Neural progenitor cell (in vitro differentiated cells): ENCODE results near the gene TMCO1. TPM values are rescaled to one million over a fixed set of nuclear protein-coding genes. Genes with fewer than 3 reads are reported as not detected.
"Not testable (repeated sequence)": the region's sequence is repeated elsewhere in the genome, so short reads cannot be mapped to it uniquely, and the experiment has no call there.

Experiments
- DNase-seq: peaks from one replicate; pipeline ENCODE4 v3.0.0-alpha.2; 2016; ENCODE audit warnings: low spot score
- H2AFZ ChIP-seq: fragments of 200-600 bp; sonication (generic); replicated peaks from 2 replicates; pipeline ENCODE4 v1.6.1; 2016; ENCODE audit warnings: antibody characterized with exemption
- H3F3A ChIP-seq: fragments of 200-600 bp; sonication (generic); 2 replicates; pipeline ENCODE4 v1.6.1; 2016; ENCODE audit warnings: antibody characterized with exemption, low read depth
- H3K27ac ChIP-seq: fragments of 200-600 bp; sonication (generic); 2 replicates; pipeline ENCODE4 v1.5.1; 2016; ENCODE audit warnings: mild to moderate bottlenecking
- H3K27me3 ChIP-seq: fragments of 200-600 bp; sonication (generic); 2 replicates; pipeline ENCODE4 v1.6.1; 2016; ENCODE audit warnings: mild to moderate bottlenecking, moderate library complexity
- H3K36me3 ChIP-seq: fragments of 200-600 bp; sonication (generic); 2 replicates; pipeline ENCODE4 v1.5.1; 2016
- H3K4me1 ChIP-seq: fragments of 200-600 bp; sonication (generic); 2 replicates; pipeline ENCODE4 v1.6.1; 2016; ENCODE audit warnings: mixed run types
- H3K4me2 ChIP-seq: fragments of 200-600 bp; sonication (generic); 2 replicates; pipeline ENCODE4 v1.6.1; 2016
- H3K4me3 ChIP-seq: fragments of 200-600 bp; sonication (generic); 2 replicates; pipeline ENCODE4 v1.5.1; 2016
- H3K79me2 ChIP-seq: fragments of 200-600 bp; sonication (generic); 2 replicates; pipeline ENCODE4 v1.6.1; 2016; ENCODE audit warnings: low read depth
- H3K9ac ChIP-seq: fragments of 200-600 bp; sonication (generic); 2 replicates; pipeline ENCODE4 v1.6.1; 2016
- H3K9me3 ChIP-seq: fragments of 200-600 bp; sonication (generic); 2 replicates; pipeline ENCODE4 v1.5.1; 2016; ENCODE audit warnings: low read depth
- H4K20me1 ChIP-seq: fragments of 200-600 bp; sonication (generic); 2 replicates; pipeline ENCODE4 v1.6.1; 2016; ENCODE audit warnings: low read depth
- H3K27ac Mint-ChIP-seq: 3 replicates; pipeline ENCODE4 v1.8.0; 2021; ENCODE audit warnings: mixed read lengths
- H3K27me3 Mint-ChIP-seq: 2 replicates; pipeline ENCODE4 v1.8.0; 2022; ENCODE audit warnings: low read depth, mild to moderate bottlenecking, inconsistent platforms, moderate library complexity, mixed read lengths; ENCODE audit not compliant: insufficient read depth
- H3K36me3 Mint-ChIP-seq: 3 replicates; pipeline ENCODE4 v1.8.0; 2021; ENCODE audit warnings: mixed read lengths
- H3K4me1 Mint-ChIP-seq: 3 replicates; pipeline ENCODE4 v1.8.0; 2021; ENCODE audit warnings: mixed read lengths
- H3K4me3 Mint-ChIP-seq: 3 replicates; pipeline ENCODE4 v1.8.0; 2021; ENCODE audit warnings: mild to moderate bottlenecking, moderate library complexity, mixed read lengths
- H3K9me3 Mint-ChIP-seq: 3 replicates; pipeline ENCODE4 v1.8.0; 2020; ENCODE audit warnings: mixed read lengths
- EZH2 ChIP-seq: fragments of 200-600 bp; sonication (generic); IDR thresholded peaks from 2 replicates; pipeline ENCODE4 v1.6.1; 2017; ENCODE audit warnings: antibody characterized with exemption, mild to moderate bottlenecking, moderate library complexity
- EZH2phosphoT487 ChIP-seq: fragments of 200-600 bp; sonication (generic); IDR thresholded peaks from 2 replicates; pipeline ENCODE4 v1.6.1; 2017; ENCODE audit warnings: antibody characterized with exemption
- total RNA-seq: library from RNA; depleted of rRNA; stranded (reverse); fragments of >200 nt; gene quantifications from 2 replicates; pipeline ENCODE4 v1.2.3, GENCODE V29; 2015; ENCODE audit warnings: low replicate concordance
- TF ChIP-seq, protein P1 (sequence below): fragments of 200-600 bp; sonication (generic); IDR thresholded peaks from 2 replicates; pipeline ENCODE4 v1.5.1; 2017; ENCODE audit warnings: antibody characterized with exemption, mild to moderate bottlenecking

Gene TMCO1
- total RNA-seq, 1 donor from 2014 or later = 89.4 TPM

DNA sequence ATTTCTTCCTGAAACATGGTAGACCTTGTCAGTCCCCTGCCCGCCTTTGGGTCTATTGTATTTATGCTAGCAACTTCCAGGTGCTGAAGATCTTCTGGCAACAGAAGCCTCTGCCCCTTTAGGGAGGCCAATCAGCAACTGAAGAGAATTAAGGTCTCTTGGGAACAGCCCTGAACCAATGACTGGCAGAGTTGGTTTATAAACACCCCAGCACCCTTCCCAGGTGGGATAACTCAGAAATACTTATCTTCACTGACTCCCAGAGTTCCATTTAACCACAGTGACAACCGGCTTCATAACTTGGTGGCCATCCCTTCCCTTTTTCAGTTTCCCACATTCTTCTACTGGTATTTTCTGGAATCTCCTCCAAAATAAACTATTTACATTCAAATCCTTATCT lies 27.2 kb upstream of the TMCO1 start:
- peaks cover 5% of the 10 kb centered on the region for H3K9me3 ChIP-seq
- no peak overlapping the region for H3K4me3 ChIP-seq
- H3K27me3 Mint-ChIP-seq = no peaks in the 10 kb centered on the region
- no peaks in the 10 kb centered on the region for H3K36me3 Mint-ChIP-seq
- no peak overlapping the region for H3K4me2 ChIP-seq
- H3K79me2 ChIP-seq = no peaks in the 10 kb centered on the region
- H3K9me3 Mint-ChIP-seq = peaks cover 13% of the 10 kb centered on the region
- no peaks in the 10 kb centered on the region for H3K27me3 ChIP-seq
- no peak overlapping the region for H3K27ac Mint-ChIP-seq
- H3K9ac ChIP-seq = no peak overlapping the region
- H3K4me1 Mint-ChIP-seq = no peaks in the 10 kb centered on the region
- no peaks in the 10 kb centered on the region for H3K4me1 ChIP-seq
- no peak overlapping the region for H3K27ac ChIP-seq
- no peak for TF ChIP-seq EZH2phosphoT487
- TF ChIP-seq, protein P1, sequence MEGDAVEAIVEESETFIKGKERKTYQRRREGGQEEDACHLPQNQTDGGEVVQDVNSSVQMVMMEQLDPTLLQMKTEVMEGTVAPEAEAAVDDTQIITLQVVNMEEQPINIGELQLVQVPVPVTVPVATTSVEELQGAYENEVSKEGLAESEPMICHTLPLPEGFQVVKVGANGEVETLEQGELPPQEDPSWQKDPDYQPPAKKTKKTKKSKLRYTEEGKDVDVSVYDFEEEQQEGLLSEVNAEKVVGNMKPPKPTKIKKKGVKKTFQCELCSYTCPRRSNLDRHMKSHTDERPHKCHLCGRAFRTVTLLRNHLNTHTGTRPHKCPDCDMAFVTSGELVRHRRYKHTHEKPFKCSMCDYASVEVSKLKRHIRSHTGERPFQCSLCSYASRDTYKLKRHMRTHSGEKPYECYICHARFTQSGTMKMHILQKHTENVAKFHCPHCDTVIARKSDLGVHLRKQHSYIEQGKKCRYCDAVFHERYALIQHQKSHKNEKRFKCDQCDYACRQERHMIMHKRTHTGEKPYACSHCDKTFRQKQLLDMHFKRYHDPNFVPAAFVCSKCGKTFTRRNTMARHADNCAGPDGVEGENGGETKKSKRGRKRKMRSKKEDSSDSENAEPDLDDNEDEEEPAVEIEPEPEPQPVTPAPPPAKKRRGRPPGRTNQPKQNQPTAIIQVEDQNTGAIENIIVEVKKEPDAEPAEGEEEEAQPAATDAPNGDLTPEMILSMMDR = no peak
- no peak for TF ChIP-seq EZH2
- no peaks in the 10 kb centered on the region for H4K20me1 ChIP-seq
- no peaks in the 10 kb centered on the region for H3F3A ChIP-seq
- no peak overlapping the region for H3K4me3 Mint-ChIP-seq
- no peak for DNase-seq
- H2AFZ ChIP-seq = no peak overlapping the region
- H3K36me3 ChIP-seq = no peaks in the 10 kb centered on the region

DNA sequence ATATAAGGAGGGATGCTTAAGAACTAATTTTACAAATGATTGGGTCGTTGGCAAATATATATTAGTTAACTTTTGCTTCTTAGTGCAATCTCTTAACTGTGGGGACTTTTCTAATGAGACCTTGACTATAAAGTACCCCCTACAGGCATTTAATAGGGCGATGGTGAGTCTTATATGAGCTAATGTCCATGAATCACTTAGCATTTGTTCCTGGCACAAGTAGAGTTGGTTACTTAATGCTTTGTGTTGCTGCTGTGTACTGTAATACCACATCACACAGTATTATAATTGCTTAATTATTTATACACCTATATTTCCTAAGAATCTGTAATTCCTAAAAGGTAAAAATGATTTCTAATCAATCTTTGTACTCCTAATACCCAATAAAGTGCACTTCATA lies 25.3 kb upstream of the TMCO1 start:
- H3K79me2 ChIP-seq = no peaks in the 10 kb centered on the region

DNA sequence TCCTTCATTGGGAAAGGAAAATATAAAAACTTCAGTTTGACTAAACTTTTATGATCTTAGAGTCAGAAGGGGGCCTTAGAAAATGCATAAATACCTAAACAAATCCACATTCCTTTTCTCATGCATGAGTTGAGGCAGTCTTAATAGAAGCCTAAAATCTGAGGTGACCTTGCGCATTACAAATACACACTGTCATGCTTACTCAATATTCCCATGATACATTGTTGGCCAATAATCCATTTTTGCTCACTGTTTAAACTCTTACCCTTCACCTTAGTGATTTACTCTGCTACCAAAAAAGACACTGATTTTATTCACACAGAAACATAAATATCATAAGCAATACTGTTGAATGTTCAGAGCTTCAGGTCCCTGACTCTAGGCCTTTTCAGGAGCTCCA lies 19.1 kb upstream of the TMCO1 start:
- H3K36me3 Mint-ChIP-seq = peaks cover 8% of the 10 kb centered on the region
- no peaks in the 10 kb centered on the region for H3K4me1 ChIP-seq

More for the DNA sequence above, 25.3 kb upstream of the TMCO1 start:
- Mint-ChIP-seq H3K4me1 (no peaks in the 10 kb centered on the region), H3K36me3 (no peaks in the 10 kb centered on the region), H3K27ac (no peak overlapping the region), H3K27me3 (no peaks in the 10 kb centered on the region), H3K4me3 (no peak overlapping the region), H3K9me3 (no peaks in the 10 kb centered on the region)
- no peak for DNase-seq
- H3K4me3 ChIP-seq = no peak overlapping the region
- H3K9me3 ChIP-seq = no peaks in the 10 kb centered on the region
- H2AFZ ChIP-seq = no peak overlapping the region
- no peak overlapping the region for H3K4me2 ChIP-seq
- H4K20me1 ChIP-seq = no peaks in the 10 kb centered on the region
- no peak overlapping the region for H3K27ac ChIP-seq
- no peak overlapping the region for H3K9ac ChIP-seq
- H3F3A ChIP-seq = no peaks in the 10 kb centered on the region
- H3K4me1 ChIP-seq = no peaks in the 10 kb centered on the region
- H3K27me3 ChIP-seq = no peaks in the 10 kb centered on the region
- H3K36me3 ChIP-seq = no peaks in the 10 kb centered on the region
- no peak for TF ChIP-seq EZH2
- no peak for TF ChIP-seq EZH2phosphoT487
- TF ChIP-seq, protein P1 = no peak

DNA sequence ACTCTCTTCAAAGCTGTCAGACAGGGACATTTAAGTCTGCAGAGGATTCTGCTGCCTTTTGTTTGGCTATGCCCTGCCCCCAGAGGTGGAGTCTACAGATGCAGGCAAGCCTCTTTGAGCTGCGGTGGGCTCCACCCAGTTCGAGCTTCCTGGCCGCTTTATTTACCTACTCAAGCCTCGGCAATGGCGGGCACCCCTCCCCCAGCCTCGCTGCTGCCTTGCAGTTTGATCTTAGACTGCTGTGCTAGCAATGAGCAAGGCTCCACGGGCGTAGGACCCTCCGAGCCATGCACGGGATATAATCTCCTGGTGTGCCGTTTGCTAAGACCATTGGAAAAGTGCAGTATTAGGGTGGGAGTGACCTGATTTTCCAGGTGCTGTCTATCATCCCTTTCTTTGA lies 14.9 kb upstream of the TMCO1 start:
- not testable (repeated sequence) for H3K9me3 ChIP-seq, H3K4me3 Mint-ChIP-seq

More for the DNA sequence above, 19.1 kb upstream of the TMCO1 start:
- no peak overlapping the region for H3K4me3 ChIP-seq
- no peaks in the 10 kb centered on the region for H3F3A ChIP-seq
- no peak for DNase-seq
- H3K4me1 Mint-ChIP-seq = no peaks in the 10 kb centered on the region
- no peaks in the 10 kb centered on the region for H3K79me2 ChIP-seq
- H2AFZ ChIP-seq = no peak overlapping the region
- no peaks in the 10 kb centered on the region for H3K9me3 ChIP-seq
- no peak overlapping the region for H3K27ac Mint-ChIP-seq
- H3K27me3 Mint-ChIP-seq = no peaks in the 10 kb centered on the region
- TF ChIP-seq EZH2 (no peak), EZH2phosphoT487 (no peak)
- TF ChIP-seq, protein P1 = no peak
- no peaks in the 10 kb centered on the region for H3K27me3 ChIP-seq
- H3K9me3 Mint-ChIP-seq = peaks cover 18% of the 10 kb centered on the region
- H3K4me3 Mint-ChIP-seq = no peak overlapping the region
- H3K27ac ChIP-seq = no peak overlapping the region
- H3K4me2 ChIP-seq = no peak overlapping the region
- H3K36me3 ChIP-seq = no peaks in the 10 kb centered on the region
- no peak overlapping the region for H3K9ac ChIP-seq
- no peaks in the 10 kb centered on the region for H4K20me1 ChIP-seq

DNA sequence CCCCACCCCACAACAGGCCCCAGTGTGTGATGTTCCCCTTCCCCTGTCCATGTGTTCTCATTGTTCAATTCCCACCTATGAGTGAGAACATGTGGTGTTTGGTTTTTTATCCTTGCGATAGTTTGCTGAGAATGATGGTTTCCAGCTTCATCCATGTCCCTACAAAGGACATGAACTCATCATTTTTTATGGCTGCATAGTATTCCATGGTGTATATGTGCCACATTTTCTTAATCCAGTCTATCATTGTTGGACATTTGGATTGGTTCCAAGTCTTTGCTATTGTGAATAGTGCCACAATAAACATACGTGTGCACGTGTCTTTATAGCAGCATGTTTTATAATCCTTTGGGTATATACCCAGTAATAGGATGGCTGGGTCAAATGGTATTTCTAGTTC lies 9.5 kb upstream of the TMCO1 start:
- H3K9ac ChIP-seq, H3K9me3 Mint-ChIP-seq, H3K4me1 ChIP-seq, DNase-seq, H3K79me2 ChIP-seq, H3K27ac ChIP-seq, H2AFZ ChIP-seq, H4K20me1 ChIP-seq, H3K4me2 ChIP-seq, H3K27me3 ChIP-seq, H3F3A ChIP-seq, H3K4me1 Mint-ChIP-seq, H3K9me3 ChIP-seq, H3K4me3 Mint-ChIP-seq, H3K4me3 ChIP-seq, H3K27me3 Mint-ChIP-seq, H3K27ac Mint-ChIP-seq: not testable (repeated sequence)
- peaks cover 15% of the 10 kb centered on the region for H3K36me3 Mint-ChIP-seq
- H3K36me3 ChIP-seq = peaks cover 10% of the 10 kb centered on the region

More for the DNA sequence above, 14.9 kb upstream of the TMCO1 start:
- H3K9ac ChIP-seq, H3K27ac ChIP-seq, H3K27me3 Mint-ChIP-seq, H3K27ac Mint-ChIP-seq, H3K4me2 ChIP-seq, H2AFZ ChIP-seq, DNase-seq, H3K4me3 ChIP-seq, H3K79me2 ChIP-seq, H3K27me3 ChIP-seq, H3K4me1 Mint-ChIP-seq, H3F3A ChIP-seq, H3K36me3 ChIP-seq, H3K4me1 ChIP-seq, H4K20me1 ChIP-seq: not testable (repeated sequence)
- peaks cover 24% of the 10 kb centered on the region for H3K9me3 Mint-ChIP-seq
- H3K36me3 Mint-ChIP-seq = peaks cover 15% of the 10 kb centered on the region
